Bronchial epithelial cell (primary cell): ENCODE measurements around the gene ANKRD11. TPM values are rescaled to one million over a fixed set of nuclear protein-coding genes. Genes with fewer than 3 reads are reported as not detected.

ENCODE experiments used
- DNase-seq: peaks from one replicate; pipeline ENCODE4 v3.0.0-alpha.2; 2010; ENCODE audit warnings: low read depth
- FAIRE-seq: peaks from 2 replicates; lab custom pipeline; 2011; peaks lifted over from hg19 to GRCh38; lab: Jason Lieb, UNC
- H3K27me3 ChIP-seq: 2 replicates; pipeline ENCODE4 v1.5.1; 2011; ENCODE audit warnings: low read length; ENCODE audit not compliant: control insufficient read depth, insufficient read depth
- H3K36me3 ChIP-seq: 2 replicates; pipeline ENCODE4 v1.5.1; 2011; ENCODE audit warnings: low read length; ENCODE audit not compliant: control insufficient read depth, insufficient read depth
- H3K4me3 ChIP-seq: 2 replicates; pipeline ENCODE4 v1.5.1; 2011; ENCODE audit warnings: mild to moderate bottlenecking, low read depth, low read length, control low read depth
- total RNA-seq: library from RNA; depleted of rRNA; stranded (reverse); fragments of >200 nt; gene quantifications from 2 replicates; pipeline ENCODE4 v1.2.1, GENCODE V29; 2014
- TF ChIP-seq, protein P1 (sequence below): IDR thresholded peaks from 2 replicates; pipeline ENCODE4 v1.5.1; 2011; ENCODE audit warnings: mild to moderate bottlenecking, moderate library complexity, low read length, control low read depth, inconsistent platforms; ENCODE audit not compliant: insufficient read depth, severe bottlenecking

The ANKRD11 gene
- total RNA-seq, 1 donor from 2014 or later, result 64.5 TPM

DNA sequence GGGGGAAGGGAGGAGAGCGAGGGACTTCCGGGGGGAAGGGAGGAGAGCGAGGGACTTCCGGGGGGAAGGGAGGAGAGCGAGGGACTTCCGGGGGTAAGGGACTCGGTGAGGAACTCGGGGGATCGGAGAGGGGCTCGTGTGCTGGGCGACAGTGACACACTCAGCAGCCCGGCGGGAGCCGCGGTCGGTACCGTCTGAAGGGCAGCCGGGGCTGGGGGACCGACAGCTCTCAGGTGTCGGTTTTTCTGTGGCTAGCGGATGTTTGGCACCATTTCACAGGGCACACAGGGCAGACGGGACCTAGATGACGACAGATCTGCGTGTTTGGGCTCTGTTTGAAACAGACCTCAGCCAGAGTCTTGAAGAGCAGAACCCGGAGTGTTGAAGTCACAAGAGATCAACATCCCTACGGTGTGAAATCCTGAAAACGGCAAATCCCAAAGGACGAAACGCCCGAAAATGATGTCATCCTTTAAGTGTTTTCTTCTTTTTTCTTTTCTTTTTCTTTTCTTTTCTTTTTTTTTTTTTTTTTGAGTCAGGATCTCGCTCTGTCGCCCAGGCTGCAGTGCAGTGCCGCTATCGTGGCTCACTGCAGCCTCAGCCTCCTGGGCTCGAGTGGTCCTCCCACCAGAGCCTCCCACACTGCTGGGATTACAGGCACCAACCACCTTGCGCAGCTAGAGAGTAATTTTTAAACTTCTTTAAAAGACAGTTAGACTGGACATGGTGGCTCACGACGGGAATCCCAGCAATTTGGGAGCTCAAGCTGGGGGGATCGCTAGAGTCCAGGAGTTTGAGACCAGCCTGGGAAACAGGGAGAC is 249.0 kb downstream of the ANKRD11 start:
- peak; percentile 60 for DNase-seq
- FAIRE-seq, result no peak
- TF ChIP-seq, protein P1, sequence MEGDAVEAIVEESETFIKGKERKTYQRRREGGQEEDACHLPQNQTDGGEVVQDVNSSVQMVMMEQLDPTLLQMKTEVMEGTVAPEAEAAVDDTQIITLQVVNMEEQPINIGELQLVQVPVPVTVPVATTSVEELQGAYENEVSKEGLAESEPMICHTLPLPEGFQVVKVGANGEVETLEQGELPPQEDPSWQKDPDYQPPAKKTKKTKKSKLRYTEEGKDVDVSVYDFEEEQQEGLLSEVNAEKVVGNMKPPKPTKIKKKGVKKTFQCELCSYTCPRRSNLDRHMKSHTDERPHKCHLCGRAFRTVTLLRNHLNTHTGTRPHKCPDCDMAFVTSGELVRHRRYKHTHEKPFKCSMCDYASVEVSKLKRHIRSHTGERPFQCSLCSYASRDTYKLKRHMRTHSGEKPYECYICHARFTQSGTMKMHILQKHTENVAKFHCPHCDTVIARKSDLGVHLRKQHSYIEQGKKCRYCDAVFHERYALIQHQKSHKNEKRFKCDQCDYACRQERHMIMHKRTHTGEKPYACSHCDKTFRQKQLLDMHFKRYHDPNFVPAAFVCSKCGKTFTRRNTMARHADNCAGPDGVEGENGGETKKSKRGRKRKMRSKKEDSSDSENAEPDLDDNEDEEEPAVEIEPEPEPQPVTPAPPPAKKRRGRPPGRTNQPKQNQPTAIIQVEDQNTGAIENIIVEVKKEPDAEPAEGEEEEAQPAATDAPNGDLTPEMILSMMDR, result no peak
- peak overlapping the region; percentile 89 for H3K4me3 ChIP-seq
- H3K36me3 ChIP-seq, result no peaks in the 10 kb centered on the region
- no peaks in the 10 kb centered on the region for H3K27me3 ChIP-seq

DNA sequence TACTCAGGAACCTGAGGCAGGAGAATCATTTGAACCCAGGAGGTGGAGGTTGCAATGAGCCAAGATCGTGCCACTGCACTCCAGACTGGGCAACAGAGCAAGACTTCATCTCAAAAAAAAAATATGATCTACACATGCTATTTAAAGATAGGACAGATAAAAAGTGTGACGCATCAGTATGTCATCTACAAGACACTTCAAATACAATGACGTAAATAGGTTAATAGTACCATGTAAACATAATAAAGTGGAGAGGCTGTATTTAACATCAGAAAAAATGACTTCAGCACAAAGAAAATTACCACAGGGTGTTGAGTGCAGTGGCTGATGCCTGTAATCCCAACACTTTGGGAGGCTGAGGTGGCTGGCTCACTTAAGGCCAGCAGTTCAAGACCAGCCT is 252.6 kb downstream of the ANKRD11 start:
- TF ChIP-seq, protein P1, result no peak
- Histone ChIP-seq H3K36me3 (peaks cover 7% of the 10 kb centered on the region), H3K27me3 (no peaks in the 10 kb centered on the region), H3K4me3 (no peak overlapping the region)
- peak; percentile 12 for DNase-seq
- no peak for FAIRE-seq

DNA sequence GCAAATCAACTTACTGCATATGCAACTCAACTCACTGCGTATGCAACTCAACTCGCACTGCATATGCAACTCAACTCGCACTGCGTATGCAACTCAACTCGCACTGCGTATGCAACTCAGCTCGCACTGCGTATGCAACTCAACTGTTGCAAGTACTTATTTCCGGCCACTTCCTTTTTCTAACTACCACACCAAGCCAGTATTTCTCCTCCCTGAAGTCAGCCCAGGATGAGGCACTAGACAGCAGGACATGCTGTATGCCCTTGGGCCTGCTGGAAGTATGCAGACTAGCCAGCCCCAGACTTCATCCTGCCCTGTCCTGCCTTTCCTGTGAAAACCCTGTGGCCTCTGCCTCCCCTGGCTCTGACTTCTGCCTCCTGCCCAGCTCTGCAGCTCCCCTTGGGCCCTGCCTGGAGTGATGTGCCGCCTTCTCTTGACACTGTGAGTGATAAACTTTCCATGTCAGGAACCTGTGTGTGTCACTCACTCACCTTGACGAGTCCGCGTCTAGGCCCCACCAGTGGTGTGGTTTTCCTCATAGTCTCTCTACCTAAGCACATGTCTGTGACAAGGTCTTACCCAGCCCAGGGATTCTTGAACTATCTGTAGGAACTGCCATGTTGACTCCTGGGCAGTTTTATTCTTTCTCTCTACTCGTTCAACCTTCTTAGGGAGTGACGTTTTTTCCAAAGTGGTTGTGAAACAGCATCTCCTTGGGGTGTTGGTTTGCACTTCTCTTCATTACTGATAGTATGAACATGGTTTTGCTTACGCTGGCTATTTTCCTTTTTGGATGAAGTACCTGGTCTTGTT is 256.5 kb downstream of the ANKRD11 start:
- DNase-seq (no peak), FAIRE-seq (no peak)
- Histone ChIP-seq H3K4me3 (no peak overlapping the region), H3K36me3 (peaks cover 15% of the 10 kb centered on the region), H3K27me3 (no peaks in the 10 kb centered on the region)
- TF ChIP-seq, protein P1, result no peak

DNA sequence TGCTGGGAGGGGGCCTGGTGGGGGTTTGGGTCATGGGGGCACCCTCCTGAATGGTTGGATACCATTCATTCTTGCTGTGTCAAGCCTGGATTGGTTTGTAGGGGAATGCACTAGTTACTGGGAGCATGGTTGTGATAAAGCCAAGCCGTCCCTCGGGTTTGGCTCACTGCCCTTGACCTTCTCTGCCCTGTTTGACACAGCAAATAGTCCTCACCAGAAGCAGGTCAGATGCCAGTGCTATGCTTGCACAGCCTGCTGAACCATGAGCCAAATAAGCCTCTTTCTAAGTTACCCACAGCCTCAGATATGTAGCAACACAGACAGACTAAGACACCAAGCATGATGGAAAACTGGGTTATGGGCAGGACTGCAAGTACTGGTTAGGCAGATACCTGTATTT is 258.3 kb downstream of the ANKRD11 start:
- H3K36me3 ChIP-seq, result peaks cover 23% of the 10 kb centered on the region
- FAIRE-seq (no peak), DNase-seq (no peak)
- no peaks in the 10 kb centered on the region for H3K27me3 ChIP-seq
- H3K4me3 ChIP-seq, result no peak overlapping the region
- TF ChIP-seq, protein P1, result no peak

DNA sequence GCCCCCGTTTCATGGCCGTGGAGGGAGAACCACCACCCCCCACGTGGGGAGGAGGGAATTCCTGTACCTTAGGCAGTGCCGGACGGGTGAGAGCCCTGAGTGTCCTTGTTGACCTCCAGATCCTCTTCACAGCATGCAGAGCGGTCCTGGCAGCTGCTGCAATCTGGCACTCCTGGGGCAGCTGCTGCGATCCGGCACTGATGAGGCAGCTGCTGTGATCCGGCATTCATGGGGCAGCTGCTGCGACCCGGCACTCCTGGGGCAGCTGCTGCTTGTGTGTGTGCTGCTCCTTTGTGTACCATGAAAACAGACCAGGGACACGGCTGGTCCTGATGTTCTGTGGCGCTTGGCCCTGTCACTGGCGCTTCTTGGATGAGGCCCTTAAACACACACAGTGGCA is 260.1 kb downstream of the ANKRD11 start:
- FAIRE-seq (no peak), DNase-seq (no peak)
- Histone ChIP-seq H3K4me3 (no peak overlapping the region), H3K27me3 (no peaks in the 10 kb centered on the region), H3K36me3 (peaks cover 33% of the 10 kb centered on the region)
- TF ChIP-seq, protein P1, result no peak
